GM19463 (cell line): ENCODE measurements around the gene RHOT1.
"Not testable (repeated sequence)": the region's sequence is repeated elsewhere in the genome, so short reads cannot be mapped to it uniquely, and the experiment has no call there.

Experiments used
- ATAC-seq: cut with Tn5 transposase; IDR thresholded peaks from one replicate; pipeline ENCODE4 v1.9.1; 2021; ENCODE audit warnings: mild to moderate bottlenecking, moderate library complexity; ENCODE audit not compliant: unreplicated experiment

Gene RHOT1

DNA sequence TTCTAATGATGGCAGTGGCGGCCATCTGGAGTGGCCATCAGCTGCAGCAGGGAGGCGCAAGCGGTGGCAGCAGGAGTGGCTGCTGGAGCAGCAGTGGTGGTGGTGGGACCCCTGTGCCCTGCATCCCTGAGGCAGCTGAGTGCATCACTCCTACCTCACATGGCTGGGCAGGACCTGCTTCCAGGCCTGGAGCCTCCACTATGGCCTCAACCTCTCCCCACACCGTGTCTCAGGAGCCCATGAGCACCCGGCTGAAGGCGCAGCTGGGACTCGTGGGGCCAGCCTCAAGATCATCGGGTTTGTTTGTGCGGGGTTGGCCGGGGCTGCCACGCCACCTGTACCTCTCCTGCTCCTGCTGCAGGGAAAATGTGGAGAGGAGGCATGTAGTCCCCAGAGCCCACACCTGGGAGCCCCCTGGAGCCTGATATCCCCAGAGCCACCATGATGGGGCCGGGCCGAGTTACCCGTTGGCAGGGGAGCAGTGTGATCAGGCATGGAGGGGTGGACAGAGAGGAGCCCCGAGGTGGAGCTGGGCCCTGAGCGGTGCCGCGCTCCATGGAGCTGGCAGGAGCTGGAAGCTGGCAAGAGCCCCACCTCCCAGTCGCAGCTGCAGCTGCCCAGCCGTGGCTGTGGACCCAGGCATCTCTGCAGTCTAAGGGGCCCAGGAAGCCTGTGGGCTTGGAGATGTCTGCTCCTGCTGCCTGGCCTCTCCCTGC, 16.7 kb downstream of the RHOT1 start:
- ATAC-seq: no peak

DNA sequence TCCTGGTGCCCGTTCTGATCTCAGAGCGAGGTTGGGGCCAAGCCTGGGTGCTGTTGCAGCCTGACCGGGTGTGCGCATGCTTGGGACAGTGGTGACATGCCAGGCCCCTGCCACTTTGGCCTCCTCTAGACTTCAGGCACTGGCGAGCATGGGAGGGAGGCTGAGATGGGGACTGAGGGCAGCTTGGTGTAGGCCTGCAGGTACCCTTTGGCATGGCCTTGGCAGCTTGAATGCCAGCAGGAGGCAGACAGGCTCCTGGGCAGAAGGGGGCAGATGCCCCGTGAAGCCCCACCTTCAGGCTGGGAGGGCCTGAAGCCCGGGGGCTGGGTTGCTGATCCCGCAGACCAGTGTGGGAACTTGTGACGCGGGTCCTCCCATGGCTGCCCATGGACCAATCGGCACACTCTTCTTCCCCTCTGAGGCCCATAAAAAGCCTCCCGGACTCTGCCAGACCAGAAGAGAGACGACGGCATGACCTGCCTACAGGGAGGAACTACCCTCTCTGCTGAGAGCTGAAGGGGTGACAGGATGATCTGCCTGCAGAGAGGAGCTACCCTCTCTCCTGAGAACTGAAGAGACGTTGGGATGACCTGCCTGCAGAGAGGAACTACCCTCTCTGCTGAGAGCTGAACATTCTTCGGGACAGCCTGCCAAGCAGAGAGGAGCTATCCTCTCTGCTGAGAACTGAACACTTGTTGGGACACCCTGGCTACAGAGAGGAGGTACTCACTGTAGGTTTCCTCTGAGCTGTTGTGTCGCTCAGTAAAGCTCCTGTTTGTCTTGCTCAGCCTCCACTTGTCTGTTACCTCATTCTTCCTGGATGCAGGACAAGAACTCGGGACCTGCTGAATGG, 17.5 kb downstream of the RHOT1 start:
- no peak for ATAC-seq

DNA sequence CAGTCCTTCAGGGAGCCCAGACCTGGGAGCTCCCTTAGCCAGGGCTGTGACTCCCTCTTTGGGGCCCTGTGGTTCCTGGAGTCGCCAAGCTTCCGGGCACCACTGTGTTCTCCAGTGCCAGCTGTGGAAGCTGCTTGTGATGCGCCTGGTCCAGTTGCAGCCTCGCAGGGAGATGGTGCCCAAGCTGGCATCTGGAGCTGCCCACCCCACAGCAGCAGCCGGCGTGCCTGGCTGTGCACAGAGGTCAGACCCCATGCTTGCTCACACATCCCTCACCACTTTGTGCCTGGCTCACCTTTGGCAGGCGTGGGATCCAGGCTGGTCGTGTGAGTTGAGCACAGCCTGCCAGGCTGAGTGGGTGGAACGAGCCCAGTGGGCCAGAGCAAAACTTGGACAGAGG, 18.2 kb downstream of the RHOT1 start:
- no peak for ATAC-seq

DNA sequence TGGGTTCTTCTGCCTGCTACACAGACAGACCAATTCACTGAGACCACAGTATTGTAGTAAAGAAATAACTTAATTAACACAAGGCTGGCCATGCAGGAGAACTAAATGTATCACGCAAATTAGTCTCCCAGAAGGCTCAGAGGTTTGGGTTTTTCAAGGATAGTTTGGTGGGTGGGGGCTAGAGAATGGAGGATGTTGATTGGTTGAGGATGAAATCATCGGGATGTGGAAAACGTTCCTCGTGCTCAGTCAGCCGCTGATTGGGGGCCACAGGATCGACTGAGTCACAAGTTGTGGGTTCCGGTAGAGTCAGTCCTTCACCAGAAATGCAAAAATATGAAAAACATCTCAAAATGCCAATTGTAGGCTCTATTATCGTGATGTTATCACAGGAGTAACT, 18.7 kb downstream of the RHOT1 start:
- no peak for ATAC-seq

DNA sequence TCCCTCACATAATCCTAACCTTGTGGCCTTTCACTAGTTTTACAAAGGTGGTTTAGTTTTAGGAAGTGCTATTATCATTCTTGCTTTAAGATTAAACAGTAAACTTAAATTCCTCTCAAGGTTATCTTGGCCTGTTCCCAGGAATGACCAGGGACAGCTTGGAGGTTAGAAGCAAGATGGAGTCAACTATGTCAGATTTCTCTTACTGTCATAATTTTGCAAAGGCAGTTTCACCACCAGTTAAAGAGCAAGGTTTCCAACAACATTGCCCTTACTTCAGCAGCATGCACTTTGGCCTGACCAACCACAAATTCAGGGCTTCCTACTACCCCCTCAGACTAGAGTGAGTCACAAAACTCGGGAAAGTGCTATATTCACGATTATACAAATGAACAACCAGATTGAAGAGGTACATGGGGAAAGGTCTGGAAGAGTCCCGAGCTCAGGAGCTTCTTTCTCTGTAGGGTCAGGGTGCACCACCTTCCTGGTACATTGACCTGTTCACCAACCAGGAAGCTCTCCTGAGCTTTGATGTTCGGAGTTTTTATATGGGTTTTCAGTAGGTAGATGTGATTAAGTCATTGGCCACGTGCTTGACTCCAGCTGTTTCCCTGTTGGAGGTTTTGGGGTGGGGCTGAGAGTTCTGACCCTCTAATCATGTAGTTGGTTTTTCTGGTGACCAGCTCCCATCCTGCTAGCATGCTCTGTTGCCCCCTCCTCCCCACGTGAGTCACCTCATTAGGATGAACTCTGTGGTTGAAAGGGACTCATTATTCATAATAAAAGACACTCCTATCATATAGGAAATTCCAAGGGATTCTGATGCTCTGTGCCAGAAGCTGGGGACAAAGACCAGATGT, 19.4 kb downstream of the RHOT1 start:
- no peak for ATAC-seq

DNA sequence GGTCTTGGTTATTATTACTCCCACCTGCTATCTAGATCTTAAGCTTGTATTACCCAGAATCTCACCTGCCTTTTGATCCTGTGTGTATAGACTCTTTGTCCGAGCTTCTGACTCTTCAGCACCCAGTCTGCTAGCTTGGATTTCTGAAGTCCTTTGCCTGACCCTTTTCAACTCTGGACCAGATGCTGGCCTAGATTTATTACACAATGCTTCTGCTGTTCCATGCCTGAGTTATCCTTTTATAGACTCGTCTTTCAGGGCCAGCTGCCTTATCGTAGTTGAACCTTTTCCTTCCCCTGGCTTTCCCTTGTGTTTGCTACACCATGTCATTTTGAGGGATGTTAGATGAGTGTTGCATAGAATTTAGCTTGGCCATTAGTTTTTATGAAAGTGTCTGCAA, 32.6 kb downstream of the RHOT1 start:
- ATAC-seq: no peak

DNA sequence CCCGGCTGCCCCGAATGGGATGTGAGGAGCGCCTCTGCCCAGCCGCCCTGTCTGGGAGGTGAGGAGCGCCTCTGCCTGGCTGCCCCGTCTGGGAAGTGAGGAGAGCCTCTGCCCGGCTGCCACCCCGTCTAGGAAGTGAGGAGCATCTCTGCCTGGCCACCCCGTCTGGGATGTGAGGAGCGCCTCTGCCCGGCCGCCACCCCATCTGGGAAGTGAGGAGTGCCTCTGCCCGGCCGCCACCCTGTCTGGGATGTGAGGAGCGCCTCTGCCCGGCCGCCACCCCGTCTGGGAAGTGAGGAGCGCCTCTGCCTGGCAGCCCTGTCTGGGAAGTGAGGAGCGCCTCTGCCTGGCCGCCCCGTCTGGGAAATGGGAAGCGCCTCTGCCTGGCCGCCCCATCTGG, 36.4 kb downstream of the RHOT1 start:
- not testable (repeated sequence) for ATAC-seq

DNA sequence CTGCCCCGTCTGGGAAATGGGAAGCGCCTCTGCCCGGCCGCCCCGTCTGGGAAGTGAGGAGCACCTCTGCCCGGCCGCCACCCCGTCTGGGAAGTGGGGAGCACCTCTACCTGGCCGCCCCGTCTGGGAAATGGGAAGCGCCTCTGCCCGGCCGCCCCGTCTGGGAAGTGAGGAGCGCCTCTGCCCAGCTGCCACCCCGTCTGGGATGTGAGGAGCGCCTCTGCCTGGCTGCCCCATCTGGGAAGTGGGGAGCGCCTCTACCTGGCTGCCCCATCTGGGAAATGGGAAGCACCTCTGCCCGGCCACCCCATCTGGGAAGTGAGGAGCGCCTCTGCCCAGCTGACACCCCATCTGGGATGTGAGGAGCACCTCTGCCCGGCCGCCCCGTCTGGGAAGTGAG, 36.8 kb downstream of the RHOT1 start:
- not testable (repeated sequence) for ATAC-seq

DNA sequence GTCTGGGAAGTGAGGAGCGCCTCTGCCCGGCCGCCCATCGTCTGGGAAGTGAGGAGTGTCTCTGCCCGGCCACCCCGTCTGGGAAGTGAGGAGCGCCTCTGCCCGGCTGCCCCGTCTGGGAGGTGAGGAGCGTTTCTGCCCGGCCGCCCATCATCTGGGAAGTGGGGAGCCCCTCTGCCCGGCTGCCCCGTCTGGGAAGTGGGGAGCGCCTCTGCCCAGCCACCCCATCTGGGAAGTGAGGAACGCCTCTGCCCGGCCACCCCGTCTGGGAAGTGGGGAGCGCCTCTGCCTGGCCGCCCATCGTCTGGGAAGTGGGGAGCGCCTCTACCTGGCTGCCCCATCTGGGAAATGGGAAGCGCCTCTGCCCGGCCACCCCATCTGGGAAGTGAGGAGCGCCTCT, 37.2 kb downstream of the RHOT1 start:
- not testable (repeated sequence) for ATAC-seq

DNA sequence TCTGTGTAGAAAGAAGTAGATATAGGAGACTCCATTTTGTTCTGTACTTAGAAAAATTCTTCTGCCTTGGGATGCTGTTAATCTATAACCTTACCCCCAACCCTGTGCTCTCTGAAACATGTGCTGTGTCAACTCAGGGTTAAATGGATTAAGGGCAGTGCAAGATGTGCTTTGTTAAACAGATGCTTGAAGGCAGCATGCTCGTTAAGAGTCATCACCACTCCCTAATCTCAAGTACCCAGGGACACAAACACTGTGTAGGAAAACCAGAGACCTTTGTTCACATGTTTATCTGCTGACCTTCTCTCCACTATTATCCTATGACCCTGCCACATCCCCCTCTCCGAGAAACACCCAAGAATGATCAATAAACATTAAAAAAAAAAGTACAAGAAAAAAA, 38.0 kb downstream of the RHOT1 start:
- not testable (repeated sequence) for ATAC-seq

DNA sequence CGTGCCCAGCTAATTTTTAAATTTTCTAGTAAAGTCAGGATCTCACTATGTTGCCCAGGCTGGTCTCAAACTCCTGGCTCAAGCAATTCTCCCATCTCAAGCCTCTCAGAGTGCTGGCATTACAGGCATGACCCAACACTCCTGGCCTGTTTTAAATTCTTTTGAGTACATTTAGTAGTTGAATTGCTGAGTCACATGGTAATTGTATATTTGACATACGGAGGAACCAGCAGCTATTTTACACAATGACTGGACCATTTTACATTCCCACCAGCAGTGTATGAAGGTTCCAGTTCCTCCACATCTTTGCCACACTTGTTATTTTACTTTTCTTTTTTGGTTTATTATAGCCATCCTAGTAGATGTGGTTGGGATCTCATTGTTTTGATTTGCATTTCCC, 43.6 kb downstream of the RHOT1 start:
- no peak for ATAC-seq

DNA sequence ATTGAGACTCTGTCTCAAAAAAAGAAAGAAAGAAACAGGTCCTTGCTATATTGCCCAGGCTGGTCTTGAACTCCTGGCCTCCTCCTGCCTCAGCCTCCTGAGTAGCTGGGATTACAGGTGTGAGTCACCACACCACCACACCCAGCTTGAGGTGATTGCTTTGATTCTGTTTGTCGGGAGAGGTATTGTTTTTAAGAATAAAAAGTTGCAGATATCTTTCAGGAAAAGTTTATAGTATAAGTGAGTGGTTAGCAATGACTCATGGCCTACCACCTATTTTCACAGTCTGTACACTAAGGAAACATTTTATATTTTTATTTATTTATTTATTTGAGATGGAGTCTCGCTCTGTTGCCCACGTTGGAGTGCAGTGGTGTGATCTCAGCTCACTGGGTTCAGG, 45.0 kb downstream of the RHOT1 start:
- no peak for ATAC-seq

DNA sequence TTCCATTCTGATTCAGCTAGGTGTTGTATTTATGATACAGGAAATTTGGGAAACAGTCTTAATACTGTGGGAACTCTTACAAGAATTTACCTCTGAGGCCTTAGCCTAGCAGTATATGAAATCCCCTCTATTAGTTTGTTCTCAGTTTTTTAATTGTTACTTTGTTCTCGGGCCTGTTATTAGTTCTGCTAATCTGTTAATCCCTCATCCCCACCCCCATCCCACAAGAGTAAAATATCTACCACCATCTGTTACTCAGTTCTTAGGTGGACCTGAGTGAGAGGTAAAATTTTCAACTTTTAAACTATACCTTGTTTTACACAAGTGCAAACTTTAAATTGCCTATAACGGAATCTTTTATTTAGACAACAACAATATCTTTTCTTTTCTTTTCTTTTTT, 47.0 kb downstream of the RHOT1 start:
- ATAC-seq: no peak

DNA sequence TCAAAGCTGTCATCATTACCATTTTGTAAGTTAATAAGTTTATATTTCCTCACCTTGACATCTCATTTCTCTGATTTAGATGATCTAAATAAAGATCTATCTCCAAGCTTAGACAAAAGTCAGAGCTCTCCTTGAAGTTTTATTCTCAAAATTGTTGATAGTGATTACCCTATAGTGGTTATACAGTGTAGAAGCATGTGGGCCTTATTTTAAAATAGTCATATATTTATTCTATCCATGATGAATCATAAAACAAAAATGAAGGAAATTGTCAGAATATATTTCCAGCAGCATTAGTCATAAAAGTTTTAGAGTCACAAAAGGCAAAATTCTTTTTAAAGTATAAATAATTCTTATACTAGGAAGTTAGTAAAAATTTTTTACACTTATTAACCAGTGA, 49.0 kb downstream of the RHOT1 start:
- ATAC-seq: no peak

DNA sequence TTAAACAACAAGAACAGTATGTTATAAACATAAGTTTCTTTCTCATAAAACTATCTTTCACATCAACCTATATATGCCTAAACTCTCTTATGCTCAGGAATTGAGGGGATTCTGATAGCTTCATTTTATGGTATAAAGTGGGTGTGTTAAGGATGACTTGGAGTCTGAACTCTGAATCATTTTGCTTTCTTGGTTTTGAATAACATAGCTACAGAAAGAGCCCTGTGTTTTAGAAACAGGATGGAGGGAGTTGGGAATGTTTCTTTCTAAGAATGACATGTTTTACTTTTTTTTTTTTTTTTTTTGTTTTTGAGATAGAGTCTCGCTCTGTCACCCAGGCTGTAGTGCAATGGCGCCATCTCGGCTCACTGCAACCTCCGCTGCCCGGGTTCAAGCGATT, 50.1 kb downstream of the RHOT1 start:
- no peak for ATAC-seq

DNA sequence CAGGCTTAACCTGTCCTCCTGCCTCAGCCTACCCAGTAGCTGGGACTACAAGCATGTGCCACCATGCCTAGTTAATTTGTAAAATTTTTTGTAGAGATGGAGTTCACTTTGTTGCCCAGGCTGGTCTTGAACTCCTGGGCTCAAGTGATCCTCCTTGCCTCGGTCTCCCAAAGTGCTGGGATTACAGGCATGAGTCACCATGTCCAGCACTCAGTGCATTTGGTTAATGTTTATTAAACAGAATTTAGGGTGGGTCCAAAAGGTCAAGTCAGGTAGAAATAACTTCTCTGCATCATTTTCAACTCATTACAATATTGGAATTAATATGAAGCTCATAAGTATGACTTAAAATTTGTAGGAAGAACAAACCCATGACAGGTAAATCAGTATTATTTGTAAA, 55.7 kb downstream of the RHOT1 start:
- ATAC-seq: no peak

DNA sequence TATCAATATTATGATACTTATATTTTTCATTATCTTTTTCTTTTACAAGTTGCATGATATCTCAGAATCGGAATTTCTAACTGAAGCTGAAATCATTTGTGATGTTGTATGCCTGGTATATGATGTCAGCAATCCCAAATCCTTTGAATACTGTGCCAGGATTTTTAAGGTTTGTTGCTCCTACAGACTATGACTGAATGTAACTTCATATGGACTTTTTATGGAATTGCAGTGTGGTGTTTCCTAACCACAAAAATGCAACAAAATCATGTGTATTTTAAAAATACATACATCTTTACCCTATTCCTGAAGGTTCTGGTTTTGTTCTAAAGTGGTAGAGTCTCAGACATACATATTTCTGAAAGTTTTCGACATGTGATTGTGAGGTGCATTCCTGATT, 64.6 kb downstream of the RHOT1 start:
- no peak for ATAC-seq

DNA sequence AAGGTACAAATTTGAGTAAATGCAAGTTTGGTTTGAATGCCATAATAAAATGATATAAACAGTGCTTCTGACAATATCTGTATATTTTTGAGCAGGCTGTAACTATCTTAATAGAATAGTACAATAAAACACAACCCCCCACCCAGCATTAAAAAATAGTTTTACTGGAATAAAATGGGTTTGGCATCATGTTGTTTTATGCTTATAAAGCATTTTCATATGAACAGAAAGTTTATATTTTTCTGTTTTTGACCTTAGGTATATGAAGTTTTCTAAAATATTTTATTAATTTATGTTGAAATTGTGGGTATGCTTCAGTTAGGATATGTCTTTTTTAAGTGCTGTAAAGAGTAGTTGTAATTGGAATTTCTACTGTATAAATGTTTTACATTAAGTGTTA, 66.1 kb downstream of the RHOT1 start:
- ATAC-seq: no peak

DNA sequence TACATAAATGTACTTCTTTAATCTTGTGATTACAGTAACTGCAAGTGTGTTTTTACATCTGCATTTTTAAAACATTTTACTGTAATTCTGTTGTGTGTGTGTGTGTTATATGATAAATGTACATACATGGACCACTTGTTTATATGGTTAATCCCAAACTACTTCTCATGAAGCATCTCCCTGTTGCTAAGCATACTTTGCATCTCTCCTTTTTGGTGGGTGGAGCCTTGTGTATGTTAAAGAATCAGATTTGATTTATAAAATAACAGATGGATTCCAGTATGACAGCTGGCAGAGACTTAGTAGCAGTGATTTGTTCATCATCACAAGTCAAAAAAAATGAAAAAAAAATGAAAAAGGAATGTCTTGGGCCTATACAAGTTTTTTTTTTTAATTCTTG, 67.3 kb downstream of the RHOT1 start:
- ATAC-seq: no peak

DNA sequence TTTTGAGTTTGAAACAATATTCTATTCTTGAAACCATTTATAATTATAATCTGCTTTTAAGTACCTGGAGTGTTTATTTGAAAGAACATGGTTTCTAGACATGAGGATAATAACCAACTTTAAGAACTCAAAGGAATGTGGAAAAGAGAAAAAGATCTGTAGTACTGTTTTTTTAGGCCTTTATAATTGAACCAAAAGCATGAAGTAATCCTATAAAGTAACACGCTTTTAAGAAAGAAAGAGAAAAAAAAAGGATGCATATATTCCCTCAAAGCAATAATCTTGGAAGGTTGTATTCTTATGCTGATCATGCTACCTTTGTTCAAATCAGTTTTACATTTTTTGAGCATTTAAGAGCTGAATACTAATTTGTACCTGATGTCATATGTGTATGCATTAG, 69.4 kb downstream of the RHOT1 start:
- no peak for ATAC-seq

DNA sequence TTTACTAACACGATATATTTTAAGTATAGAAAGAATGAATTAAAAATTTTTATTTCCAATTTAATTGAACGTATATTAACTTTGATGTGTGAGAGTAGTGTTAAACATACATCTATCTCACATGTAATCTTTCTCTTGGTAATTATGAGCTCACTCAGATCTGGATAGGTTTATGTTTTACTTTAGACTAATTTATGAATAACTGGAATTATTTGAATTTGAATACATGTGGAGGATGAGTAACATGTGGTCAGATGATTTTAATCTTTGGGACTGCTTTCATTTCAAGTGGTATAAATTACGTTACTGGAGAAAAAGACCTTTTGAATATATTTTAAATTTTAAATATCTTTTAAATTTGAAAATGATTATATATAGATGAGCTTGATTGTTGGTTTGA, 73.4 kb downstream of the RHOT1 start:
- ATAC-seq: no peak

DNA sequence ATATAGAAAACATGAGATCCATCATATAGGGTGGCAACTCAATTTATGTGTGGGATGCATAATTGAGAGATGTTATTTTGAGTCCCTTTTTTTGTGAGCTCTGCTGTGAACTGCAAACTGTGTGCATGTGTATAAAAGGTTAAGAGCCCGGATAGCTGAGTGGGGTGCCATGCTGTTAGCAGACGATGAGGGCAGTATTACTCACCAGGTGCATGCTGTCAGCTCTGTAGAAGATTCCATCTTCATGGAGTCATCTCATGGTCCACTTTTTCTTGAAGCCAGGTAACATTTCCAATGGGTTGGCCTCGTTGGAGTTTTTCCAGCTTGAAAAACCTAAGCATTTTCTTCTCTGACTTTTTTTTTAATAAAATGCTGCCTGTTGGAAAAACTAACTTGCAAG, 80.3 kb downstream of the RHOT1 start:
- no peak for ATAC-seq
